WTC11 (cell line): Measurements from ENCODE around the gene RASGRP3. TPM values are rescaled to one million over a fixed set of nuclear protein-coding genes. Genes with fewer than 3 reads are reported as not detected.

Experiments
- ATAC-seq: fragments of 200-7000 bp; cut with Tn5 transposase; 2 replicates; pipeline ENCODE4 v1.10.0; 2021; ENCODE audit warnings: mild to moderate bottlenecking, moderate library complexity
- CTCF ChIA-PET: fragments of 300-600 bp; sonication (Branson Sonifier 250); formaldehyde crosslinking; loops from one replicate; lab custom pipeline; 2021; ENCODE audit warnings: antibody characterized with exemption; lab: Charles Lee
- POLR2A ChIA-PET: fragments of 350-600 bp; sonication (Branson Sonifier 250); formaldehyde crosslinking; loops from one replicate; lab custom pipeline; 2021; ENCODE audit warnings: antibody characterized with exemption; lab: Charles Lee
- DNase-seq: peaks from one replicate; pipeline ENCODE4 v3.0.0; 2021; ENCODE audit warnings: low spot score
- H3K27ac Mint-ChIP-seq: 2 replicates; pipeline ENCODE4 v1.8.0; 2021; ENCODE audit warnings: mixed read lengths
- H3K27me3 Mint-ChIP-seq: 2 replicates; pipeline ENCODE4 v1.8.0; 2021; ENCODE audit warnings: low read depth, mild to moderate bottlenecking, moderate library complexity, mixed read lengths
- H3K36me3 Mint-ChIP-seq: 2 replicates; pipeline ENCODE4 v1.8.0; 2021; ENCODE audit warnings: mixed read lengths
- H3K4me1 Mint-ChIP-seq: 2 replicates; pipeline ENCODE4 v1.8.0; 2022; ENCODE audit warnings: mixed read lengths
- H3K4me3 Mint-ChIP-seq: 2 replicates; pipeline ENCODE4 v1.8.0; 2021; ENCODE audit warnings: mild to moderate bottlenecking, moderate library complexity, mixed read lengths
- H3K9me3 Mint-ChIP-seq: 2 replicates; pipeline ENCODE4 v1.8.0; 2021; ENCODE audit warnings: mixed read lengths
- CDX4 ChIP-seq: fragments of 250-450 bp; sonication (Bioruptor Pico); IDR thresholded peaks from 2 replicates; pipeline ENCODE4 v1.9.0; 2021; ENCODE audit warnings: moderate library complexity, mild to moderate bottlenecking, inconsistent platforms, borderline replicate concordance
- CREM ChIP-seq: sonication (generic); formaldehyde crosslinking; IDR thresholded peaks from 2 replicates; pipeline ENCODE4 v1.8.1; 2022; ENCODE audit warnings: mild to moderate bottlenecking, missing genetic modification reagents, moderate library complexity
- EMX1 ChIP-seq: fragments of 250-450 bp; sonication (Bioruptor Pico); IDR thresholded peaks from 2 replicates; pipeline ENCODE4 v1.8.0; 2021; ENCODE audit warnings: mild to moderate bottlenecking
- ESRRA ChIP-seq: sonication (generic); formaldehyde crosslinking; IDR thresholded peaks from 2 replicates; pipeline ENCODE4 v1.8.1; 2022; ENCODE audit warnings: mild to moderate bottlenecking, missing genetic modification reagents, borderline replicate concordance
- GRHL2 ChIP-seq: fragments of 250-450 bp; sonication (Bioruptor Pico); IDR thresholded peaks from 2 replicates; pipeline ENCODE4 v1.8.0; 2022; ENCODE audit warnings: mild to moderate bottlenecking, moderate library complexity; ENCODE audit not compliant: insufficient replicate concordance, severe bottlenecking
- IRF1 ChIP-seq: sonication (generic); formaldehyde crosslinking; IDR thresholded peaks from 2 replicates; pipeline ENCODE4 v1.8.0; 2023; ENCODE audit warnings: missing genetic modification reagents
- IRF2 ChIP-seq: sonication (generic); formaldehyde crosslinking; IDR thresholded peaks from 2 replicates; pipeline ENCODE4 v1.8.0; 2022; ENCODE audit warnings: low read depth, missing genetic modification reagents, borderline replicate concordance
- KAT7 ChIP-seq: sonication (generic); formaldehyde crosslinking; IDR thresholded peaks from 2 replicates; pipeline ENCODE4 v1.8.1; 2023; ENCODE audit warnings: missing genetic modification reagents, mild to moderate bottlenecking, borderline replicate concordance
- MAX ChIP-seq: sonication (generic); formaldehyde crosslinking; IDR thresholded peaks from 2 replicates; pipeline ENCODE4 v1.8.0; 2022; ENCODE audit warnings: mild to moderate bottlenecking, missing genetic modification reagents
- NFYB ChIP-seq: sonication (generic); formaldehyde crosslinking; conservative IDR thresholded peaks from 2 replicates; pipeline ENCODE4 v1.8.0; 2022; ENCODE audit warnings: low read depth, missing genetic modification reagents
- SMAD3 ChIP-seq: sonication (generic); formaldehyde crosslinking; IDR thresholded peaks from 2 replicates; pipeline ENCODE4 v1.8.0; 2022; ENCODE audit warnings: missing genetic modification reagents, mild to moderate bottlenecking, borderline replicate concordance
- SMAD4 ChIP-seq: sonication (generic); formaldehyde crosslinking; IDR thresholded peaks from 2 replicates; pipeline ENCODE4 v1.8.0; 2022; ENCODE audit warnings: mild to moderate bottlenecking, missing genetic modification reagents
- SP1 ChIP-seq: sonication (generic); formaldehyde crosslinking; conservative IDR thresholded peaks from 2 replicates; pipeline ENCODE4 v1.8.1; 2022; ENCODE audit warnings: missing genetic modification reagents
- TEAD1 ChIP-seq: sonication (generic); formaldehyde crosslinking; IDR thresholded peaks from 2 replicates; pipeline ENCODE4 v1.8.0; 2022; ENCODE audit warnings: mild to moderate bottlenecking, missing genetic modification reagents
- TP53 ChIP-seq: sonication (generic); formaldehyde crosslinking; IDR thresholded peaks from 2 replicates; pipeline ENCODE4 v1.8.1; 2023; ENCODE audit warnings: mild to moderate bottlenecking, missing genetic modification reagents
- ZBTB43 ChIP-seq: sonication (generic); formaldehyde crosslinking; IDR thresholded peaks from 2 replicates; pipeline ENCODE4 v1.8.1; 2023; ENCODE audit warnings: mild to moderate bottlenecking, missing genetic modification reagents
- ZNF423 ChIP-seq: fragments of 250-450 bp; sonication (Bioruptor Pico); IDR thresholded peaks from 2 replicates; pipeline ENCODE4 v2.1.2; 2022; ENCODE audit warnings: mild to moderate bottlenecking, moderate library complexity
- ZNF512 ChIP-seq: sonication (generic); formaldehyde crosslinking; IDR thresholded peaks from 2 replicates; pipeline ENCODE4 v1.8.1; 2022; ENCODE audit warnings: missing genetic modification reagents, borderline replicate concordance
- ZNF671 ChIP-seq: fragments of 250-450 bp; sonication (Bioruptor Pico); IDR thresholded peaks from 2 replicates; pipeline ENCODE4 v1.8.0; 2021; ENCODE audit warnings: mild to moderate bottlenecking
- ZSCAN18 ChIP-seq: fragments of 250-450 bp; sonication (Bioruptor Pico); IDR thresholded peaks from 2 replicates; pipeline ENCODE4 v2.1.2; 2022; ENCODE audit warnings: mild to moderate bottlenecking, moderate library complexity
- total RNA-seq: library from RNA; stranded (reverse); gene quantifications from 3 replicates; pipeline ENCODE4 v1.2.3, GENCODE V29; 2021
- TF ChIP-seq, protein P1 (sequence below): sonication (generic); formaldehyde crosslinking; IDR thresholded peaks from 2 replicates; pipeline ENCODE4 v1.8.0; 2022; ENCODE audit warnings: mild to moderate bottlenecking, missing genetic modification reagents
- TF ChIP-seq, protein P2 (sequence below): sonication (generic); formaldehyde crosslinking; conservative IDR thresholded peaks from 2 replicates; pipeline ENCODE4 v1.8.1; 2022; ENCODE audit warnings: mild to moderate bottlenecking, missing genetic modification reagents
- TF ChIP-seq, protein P3 (sequence below): sonication (generic); formaldehyde crosslinking; IDR thresholded peaks from 2 replicates; pipeline ENCODE4 v1.8.1; 2023; ENCODE audit warnings: mild to moderate bottlenecking, moderate library complexity, missing genetic modification reagents

The RASGRP3 gene
- total RNA-seq, 1 experiment from 2014 or later = 0.11 TPM

GRCh38 chr2:33573657-33574056, 97.2 kb downstream of the RASGRP3 start:
- ATAC-seq (no peak), DNase-seq (no peak)
- peaks cover 4% of the 10 kb centered on the region; the same call in 1 of the 2 replicates for H3K9me3 Mint-ChIP-seq
- H3K27me3 Mint-ChIP-seq = no peaks in the 10 kb centered on the region
- no peak overlapping the region for H3K27ac Mint-ChIP-seq
- H3K4me1 Mint-ChIP-seq = peaks cover 17% of the 10 kb centered on the region
- H3K4me3 Mint-ChIP-seq = no peak overlapping the region
- no peaks in the 10 kb centered on the region for H3K36me3 Mint-ChIP-seq
- POLR2A ChIA-PET = no interaction called here
- CTCF ChIA-PET = interaction anchor here (1.6 kb wide), 1 partner anchor 18 kb away, joined by 4 read pairs; no protein-coding TSS in a partner anchor
- TF ChIP-seq ESRRA (CRISPR knock-in tag) (no peak), NFYB (CRISPR knock-in tag) (no peak), KAT7 (no peak), ZNF671 (CRISPR knock-in tag) (no peak), TEAD1 (no peak), CDX4 (CRISPR knock-in tag) (no peak)
- TF ChIP-seq, protein P1, sequence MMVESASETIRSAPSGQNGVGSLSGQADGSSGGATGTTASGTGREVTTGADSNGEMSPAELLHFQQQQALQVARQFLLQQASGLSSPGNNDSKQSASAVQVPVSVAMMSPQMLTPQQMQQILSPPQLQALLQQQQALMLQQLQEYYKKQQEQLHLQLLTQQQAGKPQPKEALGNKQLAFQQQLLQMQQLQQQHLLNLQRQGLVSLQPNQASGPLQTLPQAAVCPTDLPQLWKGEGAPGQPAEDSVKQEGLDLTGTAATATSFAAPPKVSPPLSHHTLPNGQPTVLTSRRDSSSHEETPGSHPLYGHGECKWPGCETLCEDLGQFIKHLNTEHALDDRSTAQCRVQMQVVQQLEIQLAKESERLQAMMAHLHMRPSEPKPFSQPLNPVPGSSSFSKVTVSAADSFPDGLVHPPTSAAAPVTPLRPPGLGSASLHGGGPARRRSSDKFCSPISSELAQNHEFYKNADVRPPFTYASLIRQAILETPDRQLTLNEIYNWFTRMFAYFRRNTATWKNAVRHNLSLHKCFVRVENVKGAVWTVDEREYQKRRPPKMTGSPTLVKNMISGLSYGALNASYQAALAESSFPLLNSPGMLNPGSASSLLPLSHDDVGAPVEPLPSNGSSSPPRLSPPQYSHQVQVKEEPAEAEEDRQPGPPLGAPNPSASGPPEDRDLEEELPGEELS = no peak

DNA sequence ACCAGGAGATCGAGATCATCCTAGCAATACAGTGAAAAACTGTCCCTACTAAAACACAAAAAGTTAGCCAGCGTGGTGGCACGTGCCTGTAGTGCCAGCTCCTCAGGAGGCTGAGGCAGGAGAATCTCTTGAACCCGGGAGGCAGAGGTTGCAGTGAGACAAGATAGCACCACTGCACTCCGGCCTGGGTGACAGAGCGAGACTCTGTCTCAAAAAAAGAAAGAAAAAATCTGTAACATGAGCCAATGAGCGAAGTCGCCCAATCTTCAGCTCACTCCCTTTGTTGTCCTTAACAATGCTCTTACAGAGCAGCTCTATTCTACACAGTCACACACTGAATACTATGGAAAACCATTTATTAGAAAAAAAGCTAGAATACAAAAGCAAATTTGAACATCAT, 100.6 kb downstream of the RASGRP3 start:
- POLR2A ChIA-PET = interaction anchor here (0.6 kb wide), 1 partner anchor 39 kb away, joined by 3 read pairs; no protein-coding TSS in a partner anchor

More for the DNA sequence above, 100.6 kb downstream of the RASGRP3 start:
- H3K4me1 Mint-ChIP-seq = peaks cover 42% of the 10 kb centered on the region
- ATAC-seq = peak; percentile 65
- TF ChIP-seq ZSCAN18 (no peak), GRHL2 (no peak), IRF2 (CRISPR knock-in tag) (no peak), SP1 (CRISPR knock-in tag) (no peak), TP53 (no peak), ZBTB43 (CRISPR knock-in tag) (no peak), EMX1 (CRISPR knock-in tag) (no peak), CREM (CRISPR knock-in tag) (no peak), ZNF423 (CRISPR knock-in tag) (no peak), IRF1 (CRISPR knock-in tag) (no peak), ZNF512 (CRISPR knock-in tag) (no peak), MAX (CRISPR knock-in tag) (no peak), SMAD4 (CRISPR knock-in tag) (no peak), SMAD3 (CRISPR knock-in tag) (no peak)
- TF ChIP-seq, protein P2, sequence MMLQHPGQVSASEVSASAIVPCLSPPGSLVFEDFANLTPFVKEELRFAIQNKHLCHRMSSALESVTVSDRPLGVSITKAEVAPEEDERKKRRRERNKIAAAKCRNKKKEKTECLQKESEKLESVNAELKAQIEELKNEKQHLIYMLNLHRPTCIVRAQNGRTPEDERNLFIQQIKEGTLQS = no peak
- TF ChIP-seq, protein P3, sequence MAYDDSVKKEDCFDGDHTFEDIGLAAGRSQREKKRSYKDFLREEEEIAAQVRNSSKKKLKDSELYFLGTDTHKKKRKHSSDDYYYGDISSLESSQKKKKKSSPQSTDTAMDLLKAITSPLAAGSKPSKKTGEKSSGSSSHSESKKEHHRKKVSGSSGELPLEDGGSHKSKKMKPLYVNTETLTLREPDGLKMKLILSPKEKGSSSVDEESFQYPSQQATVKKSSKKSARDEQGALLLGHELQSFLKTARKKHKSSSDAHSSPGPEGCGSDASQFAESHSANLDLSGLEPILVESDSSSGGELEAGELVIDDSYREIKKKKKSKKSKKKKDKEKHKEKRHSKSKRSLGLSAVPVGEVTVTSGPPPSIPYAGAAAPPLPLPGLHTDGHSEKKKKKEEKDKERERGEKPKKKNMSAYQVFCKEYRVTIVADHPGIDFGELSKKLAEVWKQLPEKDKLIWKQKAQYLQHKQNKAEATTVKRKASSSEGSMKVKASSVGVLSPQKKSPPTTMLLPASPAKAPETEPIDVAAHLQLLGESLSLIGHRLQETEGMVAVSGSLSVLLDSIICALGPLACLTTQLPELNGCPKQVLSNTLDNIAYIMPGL = no peak
- TF ChIP-seq, all 79 proteins: peak for 0
- Mint-ChIP-seq H3K4me3 (no peak overlapping the region), H3K27ac (peak overlapping the region; percentile 50; the same call in 1 of the 2 replicates), H3K36me3 (no peaks in the 10 kb centered on the region; the same call in 1 of the 2 replicates), H3K27me3 (no peaks in the 10 kb centered on the region), H3K9me3 (no peaks in the 10 kb centered on the region)
- no peak for DNase-seq
- CTCF ChIA-PET = interaction anchor here (0.6 to 1.0 kb wide), 2 partner anchors 93 to 181 kb away, joined by 3 read pairs; no protein-coding TSS in a partner anchor
